HCT116 (cell line): Measurements from ENCODE around the gene LRRC7.

ENCODE experiments used
- CBX3 ChIP-seq: IDR thresholded peaks from 2 replicates; pipeline ENCODE4 v1.6.1; 2012; ENCODE audit warnings: low read depth
- CEBPB ChIP-seq: IDR thresholded peaks from 2 replicates; pipeline ENCODE4 v1.6.1; 2012; ENCODE audit warnings: low read depth
- CTCF ChIP-seq, 3 experiments: fragments of 200-600 bp in 1 of 3; sonication (generic) in 1 of 3; IDR thresholded peaks in 2 of 3; conservative IDR thresholded peaks in 1 of 3; 2 replicates each; pipeline ENCODE4 v1.5.1; 2012 to 2017; ENCODE audit warnings: low read depth in 2 of 3, low read length in 2 of 3, antibody characterized with exemption in 1 of 3, borderline replicate concordance in 1 of 3, control low read depth in 1 of 3, mild to moderate bottlenecking in 1 of 3, mixed read lengths in 1 of 3, mixed run types in 1 of 3, moderate library complexity in 1 of 3; ENCODE audit not compliant: insufficient read depth in 1 of 3
- EZH2 ChIP-seq: fragments of 200-600 bp; sonication (generic); IDR thresholded peaks from 2 replicates; pipeline ENCODE4 v1.6.1; 2017; ENCODE audit warnings: antibody characterized with exemption, mixed run types
- EZH2phosphoT487 ChIP-seq: fragments of 200-600 bp; IDR thresholded peaks from 2 replicates; pipeline ENCODE4 v1.6.1; 2018; ENCODE audit warnings: antibody characterized with exemption, borderline replicate concordance
- JUND ChIP-seq: IDR thresholded peaks from 2 replicates; pipeline ENCODE4 v1.6.1; 2012
- POLR2A ChIP-seq: IDR thresholded peaks from 2 replicates; pipeline ENCODE4 v1.7.0; 2011; ENCODE audit warnings: borderline replicate concordance; ENCODE audit not compliant: insufficient read depth, insufficient read length; ENCODE audit errors: extremely low read depth
- POLR2AphosphoS5 ChIP-seq: IDR thresholded peaks from 2 replicates; pipeline ENCODE4 v1.6.1; 2011; ENCODE audit warnings: mild to moderate bottlenecking, low read depth, low read length, moderate library complexity
- RAD21 ChIP-seq: IDR thresholded peaks from 2 replicates; pipeline ENCODE4 v1.6.1; 2012; ENCODE audit warnings: low read depth, mild to moderate bottlenecking
- ZNF274 ChIP-seq: fragments of 200-500 bp; sonication (Bioruptor generic); IDR thresholded peaks from 2 replicates; pipeline ENCODE4 v1.6.1; 2014; ENCODE audit warnings: mild to moderate bottlenecking, low read depth, low read length, inconsistent platforms

- TF ChIP-seq CTCF (IDR thresholded peaks at IDR 0.05 in 2 of 3, conservative IDR thresholded peaks at IDR 0.05 in 1 of 3; ENCODE audit: borderline replicate concordance in 1 of 3, insufficient read depth in 1 of 3, low read depth in 2 of 3, low read length in 2 of 3) (no peak), RAD21 (no peak), POLR2AphosphoS5 (no peak), EZH2phosphoT487 (no peak), EZH2 (no peak), JUND (no peak), ZNF274 (no peak), POLR2A (no peak), CBX3 (no peak), CEBPB (no peak)
These were observed 6.2 kb downstream of the LRRC7 start for GRCh38 chr1:69573911-69574310.
